H1 (cell line): Measurements from ENCODE around the gene SRPRA. TPM values are rescaled to one million over a fixed set of nuclear protein-coding genes. Genes with fewer than 3 reads are reported as not detected.

Experiments
- BACH1 ChIP-seq: IDR thresholded peaks from 2 replicates; pipeline ENCODE4 v1.6.1; 2012; ENCODE audit warnings: low read length, improper control_type of control experiment
- CBX5 ChIP-seq: fragments of 300-800, 300-1000 bp; sonication (generic); IDR thresholded peaks from 2 replicates; pipeline ENCODE4 v1.7.1; 2016; ENCODE audit warnings: antibody characterized with exemption, low read length, low read depth
- CBX8 ChIP-seq: fragments of 300-800, 300-1000 bp; sonication (generic); IDR thresholded peaks from 2 replicates; pipeline ENCODE4 v1.7.1; 2016; ENCODE audit warnings: low read depth, low read length, borderline replicate concordance
- MAFK ChIP-seq: IDR thresholded peaks from 2 replicates; pipeline ENCODE4 v1.6.1; 2012; ENCODE audit warnings: low read depth, mild to moderate bottlenecking, improper control_type of control experiment, low read length
- RNF2 ChIP-seq: fragments of 200-900, 300-1000 bp; sonication (generic); IDR thresholded peaks from 2 replicates; pipeline ENCODE4 v1.7.1; 2016; ENCODE audit warnings: borderline replicate concordance, low read depth, mild to moderate bottlenecking, antibody characterized with exemption, low read length; ENCODE audit not compliant: poor library complexity, severe bottlenecking; ENCODE audit errors: missing control alignments
- YY1 ChIP-seq: IDR thresholded peaks from 2 replicates; pipeline ENCODE4 v1.6.1; 2011; ENCODE audit warnings: low read depth, mild to moderate bottlenecking, low read length
- ZNF274 ChIP-seq: IDR thresholded peaks from 2 replicates; pipeline ENCODE4 v1.7.0; 2012; ENCODE audit warnings: low read length, borderline replicate concordance; ENCODE audit errors: extremely low read depth
- polyA plus RNA-seq, 7 experiments: library from polyadenylated mRNA; depleted of rRNA in 3 of 7; stranded (reverse) in 5 of 7; unstranded in 2 of 7; fragments of >200 nt in 5 of 7; fragments of 200-250 nt in 2 of 7; gene quantifications; 1 replicate in 5 of 7; 2 replicates in 1 of 7; 4 replicates in 1 of 7; pipeline versions ENCODE4 v1.2.1 to v1.2.3, GENCODE V29; 2011 to 2013; ENCODE audit warnings: missing spikeins in 2 of 7, mixed read lengths in 2 of 7
- total RNA-seq: library from RNA; stranded (reverse); fragmentation: NEBNext Ultra II Directional; extraction: Animal tissue kit (Norgen Biotek cat#: 25700); gene quantifications from 2 replicates; pipeline ENCODE4 v1.2.1, GENCODE V29; 2021

Gene SRPRA
- total and polyA plus RNA-seq, 2 of the 8 experiments (the other 6 are each of a cell fraction or from before 2014, with no cell fraction given), result 57.6 to 62.0 TPM

- TF ChIP-seq CBX8, result no peak
- TF ChIP-seq MAFK, result no peak
- TF ChIP-seq CBX5, result no peak
- TF ChIP-seq RNF2, result no peak
- no peak for TF ChIP-seq YY1
- TF ChIP-seq ZNF274, result no peak
- no peak for TF ChIP-seq BACH1
Measured at GRCh38 chr11:126231725-126232459, 36.8 kb downstream of the SRPRA start (continued).
